GM21423 (cell line): Measurements from ENCODE around the gene TRAPPC8.
"Not testable (repeated sequence)": the region's sequence is repeated elsewhere in the genome, so short reads cannot be mapped to it uniquely, and the experiment has no call there.

Experiments
- ATAC-seq: cut with Tn5 transposase; IDR thresholded peaks from one replicate; pipeline ENCODE4 v1.9.1; 2021; ENCODE audit warnings: mild to moderate bottlenecking, moderate library complexity; ENCODE audit not compliant: unreplicated experiment

TRAPPC8 gene

GRCh38 chr18:31942999-31943877, at the start of gene TRAPPC8:
Gene TRAPPC8, minus strand, starts transcription at chr18:31943128. Its CDS starts 364 bp downstream, at chr18:31942764.
- peak; percentile 81 for ATAC-seq

DNA sequence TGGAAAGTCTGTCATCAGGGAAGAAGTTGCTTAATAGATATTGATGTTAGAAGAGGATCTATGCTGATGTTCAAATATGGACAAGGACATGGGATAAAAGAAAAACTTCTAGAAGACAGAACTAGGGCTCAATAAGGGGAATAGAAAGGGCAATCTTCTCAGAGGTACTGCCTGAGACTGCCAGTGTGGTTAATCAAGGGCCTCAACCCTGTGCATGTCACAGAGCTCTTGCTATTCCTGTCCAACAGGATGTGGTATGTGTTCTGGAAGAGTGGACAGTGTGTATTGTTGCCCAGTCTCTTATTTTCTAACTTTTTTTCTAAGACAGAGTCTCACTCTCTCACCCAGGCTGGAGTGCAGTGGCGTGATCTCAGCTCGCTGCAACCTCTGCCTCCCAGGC, 47.9 kb upstream of the TRAPPC8 start:
- ATAC-seq: peak; percentile 100

GRCh38 chr18:31983976-31984375, 41.0 kb upstream of the TRAPPC8 start:
- no peak for ATAC-seq

DNA sequence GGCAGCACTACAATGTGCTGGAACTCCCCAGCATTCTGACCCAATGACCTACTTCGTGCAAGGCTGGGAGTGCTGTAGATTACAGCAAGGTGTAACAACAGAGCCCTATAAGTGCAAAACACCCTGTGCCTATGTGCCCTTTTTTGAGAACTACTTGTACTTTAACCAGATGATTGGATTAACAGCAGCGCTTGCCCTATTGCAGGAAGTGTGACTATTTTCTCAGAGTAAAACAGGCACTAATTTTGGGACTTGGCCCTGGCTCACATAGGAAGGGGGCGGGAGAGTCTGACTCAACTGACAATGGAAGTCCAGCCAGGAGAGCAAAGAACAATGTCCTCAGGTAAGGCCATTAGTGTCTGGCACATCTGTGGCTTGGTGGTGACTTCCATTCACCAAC, 40.1 kb upstream of the TRAPPC8 start:
- no peak for ATAC-seq

GRCh38 chr18:31980863-31981262, 37.9 kb upstream of the TRAPPC8 start:
- no peak for ATAC-seq

DNA sequence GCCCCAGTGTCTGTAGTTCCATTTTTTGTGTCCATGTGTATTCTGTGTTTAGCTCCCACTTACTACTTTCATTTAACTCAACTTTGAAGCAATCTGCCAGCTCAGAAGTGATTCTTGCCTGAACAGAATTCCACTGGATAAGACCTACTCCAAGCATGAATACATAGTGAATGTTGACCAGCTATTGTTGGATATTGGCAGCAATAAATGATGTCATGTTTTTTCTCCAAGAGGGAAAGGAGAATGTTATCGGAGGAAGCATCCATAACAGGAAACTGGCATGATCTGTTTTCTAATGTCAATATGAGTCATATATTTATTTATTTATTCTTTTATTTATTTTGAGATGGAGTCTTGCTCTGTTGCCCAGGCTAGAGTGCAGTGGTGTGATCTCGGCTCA, 36.8 kb upstream of the TRAPPC8 start:
- no peak for ATAC-seq

DNA sequence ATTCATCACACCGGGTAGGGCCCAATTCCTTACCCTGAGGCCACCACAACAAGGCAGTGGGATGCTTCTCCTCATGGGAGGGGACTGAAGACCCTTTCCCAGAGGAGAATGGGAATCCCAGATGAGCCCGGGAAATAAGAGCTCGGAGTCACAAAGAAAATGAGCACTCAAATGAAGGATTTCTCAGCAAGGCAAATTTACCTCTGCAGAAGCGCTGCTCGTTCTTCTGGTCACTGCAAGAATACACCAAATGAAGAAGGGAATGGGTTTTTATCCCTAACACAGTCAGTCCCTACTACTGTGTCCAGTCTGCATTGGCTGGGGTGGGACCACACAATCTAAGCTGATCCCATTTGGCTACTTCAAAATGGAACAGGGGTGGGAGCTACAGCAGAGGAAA, 35.7 kb upstream of the TRAPPC8 start:
- ATAC-seq: no peak

DNA sequence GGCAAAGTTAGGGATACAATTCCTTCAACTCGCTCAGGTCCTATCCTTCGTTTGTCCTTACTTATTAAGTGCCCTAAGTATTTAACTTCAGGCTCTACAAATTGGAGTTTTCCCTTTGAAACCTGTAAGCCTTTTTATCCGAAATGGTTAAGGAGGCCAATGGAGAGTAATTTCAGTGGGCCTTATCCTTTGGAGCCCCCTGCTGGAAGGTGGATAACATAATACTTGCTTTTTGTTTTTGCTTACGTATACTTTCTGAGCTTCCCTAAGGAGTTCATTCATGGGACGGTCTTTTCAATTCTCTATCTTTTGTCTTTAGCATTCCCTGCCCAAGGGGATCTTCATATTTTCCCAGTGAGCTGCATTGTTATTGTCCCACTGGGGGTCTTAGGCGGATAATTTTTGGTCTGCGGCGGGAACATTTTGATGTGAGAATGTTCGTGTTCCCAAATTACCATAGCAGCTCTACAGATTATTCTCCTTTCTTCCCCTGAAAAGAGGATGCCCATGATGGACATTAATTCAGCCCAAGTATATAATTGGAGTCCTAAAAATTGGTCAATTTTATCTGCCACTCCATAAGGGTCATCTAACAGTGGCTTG, 34.4 kb upstream of the TRAPPC8 start:
- no peak for ATAC-seq

DNA sequence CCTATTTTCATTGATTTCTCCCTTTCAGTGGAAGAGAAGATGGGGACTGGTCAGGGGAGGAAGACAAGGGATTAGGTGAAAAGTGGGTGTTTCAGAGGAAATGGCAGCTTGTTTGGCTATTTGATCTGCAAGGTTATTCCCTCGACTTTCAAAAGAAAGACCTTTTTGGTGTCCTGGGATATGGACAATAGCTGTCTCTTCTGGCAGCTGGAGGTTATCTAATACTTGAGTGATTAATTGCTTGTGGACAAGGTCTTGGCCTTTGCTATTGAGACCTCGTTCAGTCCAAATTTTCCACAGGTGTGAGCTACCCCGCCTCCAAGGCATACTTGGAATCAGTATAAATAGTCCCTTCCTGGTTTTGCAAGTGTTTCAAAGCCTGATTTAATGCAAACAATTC, 33.3 kb upstream of the TRAPPC8 start:
- no peak for ATAC-seq

- no peak for ATAC-seq
Observed at GRCh38 chr18:31973929-31974546, 31.1 kb upstream of the TRAPPC8 start.

DNA sequence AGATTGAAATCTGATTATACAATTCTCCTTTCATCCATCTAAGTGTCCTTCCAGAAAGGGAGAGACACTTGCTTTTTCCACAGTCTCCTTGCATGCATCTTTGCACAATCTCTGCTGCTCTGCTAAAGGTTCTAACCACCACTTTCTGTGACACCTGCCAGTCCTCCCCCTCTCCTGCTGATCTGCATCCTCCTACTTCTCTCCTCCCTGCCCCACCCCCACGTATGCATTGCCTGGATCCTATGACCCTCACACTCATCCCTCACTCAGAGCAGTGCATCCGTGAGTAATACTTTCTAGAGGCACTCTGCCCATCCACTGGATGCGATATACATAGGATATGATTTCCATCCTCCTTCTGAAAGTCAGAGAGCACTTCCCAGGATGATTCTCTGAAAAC, 27.7 kb upstream of the TRAPPC8 start:
- ATAC-seq: no peak

DNA sequence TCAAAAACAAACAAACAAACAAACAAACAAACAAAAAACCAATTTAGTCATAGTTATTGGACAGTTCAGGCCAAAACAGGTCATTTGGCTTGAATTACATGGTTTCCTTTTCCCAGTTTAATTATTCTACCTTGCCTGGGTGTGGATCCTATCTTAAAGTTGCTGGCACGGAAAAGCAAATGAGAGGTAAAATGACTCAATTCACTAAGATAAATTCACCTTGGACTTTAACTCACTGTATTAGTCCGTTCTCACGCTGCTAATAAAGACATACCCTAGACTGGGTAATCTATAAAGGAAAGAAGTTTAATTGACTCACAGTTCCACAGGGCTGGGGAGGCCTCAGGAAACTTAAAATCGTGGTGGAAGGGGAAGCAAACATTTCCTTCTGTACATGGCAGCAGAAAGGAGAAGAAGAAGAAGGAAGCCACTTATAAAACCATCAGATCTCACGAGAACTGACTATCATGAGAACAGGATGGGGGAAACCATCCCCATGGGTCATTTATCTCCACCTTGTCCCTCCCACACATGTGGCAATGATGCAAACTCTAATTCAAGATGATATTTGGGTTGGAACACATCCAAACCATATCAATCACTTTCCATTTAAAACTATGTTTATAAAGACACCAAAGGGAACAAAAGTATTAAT, 22.5 kb upstream of the TRAPPC8 start:
- no peak for ATAC-seq

GRCh38 chr18:31957728-31958127, 14.8 kb upstream of the TRAPPC8 start:
- no peak for ATAC-seq

DNA sequence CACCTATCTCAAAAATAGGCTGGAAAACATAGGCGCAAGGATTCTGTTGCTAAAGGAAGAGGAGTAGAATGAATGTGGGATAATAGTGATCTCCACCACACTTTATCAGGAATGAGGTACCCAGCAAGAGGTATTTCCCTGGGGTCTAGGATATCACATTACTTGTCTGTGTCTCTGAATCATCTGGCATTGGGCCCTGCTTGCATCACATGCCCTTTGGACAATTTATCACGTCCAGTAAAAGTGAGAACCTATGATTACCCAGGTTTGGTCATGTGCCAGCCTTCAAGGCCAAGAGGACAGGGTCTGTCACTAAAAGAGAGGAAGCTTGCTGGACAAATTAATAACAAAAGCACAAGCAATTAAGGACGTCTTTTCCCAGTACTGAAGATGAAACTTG, 11.4 kb upstream of the TRAPPC8 start:
- ATAC-seq: no peak

- not testable (repeated sequence) for ATAC-seq
Observed at GRCh38 chr18:31953699-31954098, 10.8 kb upstream of the TRAPPC8 start.

GRCh38 chr18:31952223-31952622, 9.3 kb upstream of the TRAPPC8 start:
- no peak for ATAC-seq

DNA sequence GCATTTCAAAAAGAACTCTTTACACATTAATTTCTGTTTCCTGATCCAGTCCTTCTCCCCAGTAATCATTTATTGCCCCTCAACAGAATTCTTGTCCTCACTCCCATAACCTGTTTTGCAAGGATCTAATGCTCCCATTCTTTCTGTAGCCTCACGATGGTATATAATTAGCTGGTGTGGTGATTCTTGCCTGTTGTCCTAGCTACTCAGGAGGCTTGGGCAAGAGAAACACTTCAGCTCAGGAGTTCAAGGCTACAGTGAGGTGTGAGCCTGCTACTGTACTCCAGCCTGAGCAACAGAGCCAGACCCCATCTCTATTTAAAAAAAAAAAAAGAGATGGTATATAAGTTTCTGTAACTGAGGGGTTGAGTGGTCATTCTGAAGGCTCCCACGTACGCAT, 7.7 kb upstream of the TRAPPC8 start:
- ATAC-seq: no peak

DNA sequence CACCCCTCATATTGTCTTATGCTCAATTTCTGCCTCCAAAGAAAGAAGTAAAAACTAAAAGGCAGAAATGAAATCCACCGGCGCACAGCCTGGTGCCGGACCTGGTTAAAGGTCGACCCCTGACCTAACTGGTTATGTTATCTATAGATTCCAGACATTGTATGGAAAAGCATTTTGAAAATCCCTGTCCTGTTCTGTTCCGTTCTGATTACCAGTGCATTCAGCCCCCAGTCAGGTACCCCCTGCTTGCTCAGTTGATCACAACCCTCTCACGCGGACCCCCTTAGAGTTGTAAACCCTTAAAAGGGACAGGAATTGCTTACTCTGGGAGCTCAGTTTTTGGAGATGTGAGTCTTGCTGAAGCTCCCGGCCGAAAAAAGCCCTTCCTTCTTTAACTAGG, 5.4 kb upstream of the TRAPPC8 start:
- not testable (repeated sequence) for ATAC-seq

- no peak for ATAC-seq
Observed at GRCh38 chr18:31946305-31947046, 3.5 kb upstream of the TRAPPC8 start.

DNA sequence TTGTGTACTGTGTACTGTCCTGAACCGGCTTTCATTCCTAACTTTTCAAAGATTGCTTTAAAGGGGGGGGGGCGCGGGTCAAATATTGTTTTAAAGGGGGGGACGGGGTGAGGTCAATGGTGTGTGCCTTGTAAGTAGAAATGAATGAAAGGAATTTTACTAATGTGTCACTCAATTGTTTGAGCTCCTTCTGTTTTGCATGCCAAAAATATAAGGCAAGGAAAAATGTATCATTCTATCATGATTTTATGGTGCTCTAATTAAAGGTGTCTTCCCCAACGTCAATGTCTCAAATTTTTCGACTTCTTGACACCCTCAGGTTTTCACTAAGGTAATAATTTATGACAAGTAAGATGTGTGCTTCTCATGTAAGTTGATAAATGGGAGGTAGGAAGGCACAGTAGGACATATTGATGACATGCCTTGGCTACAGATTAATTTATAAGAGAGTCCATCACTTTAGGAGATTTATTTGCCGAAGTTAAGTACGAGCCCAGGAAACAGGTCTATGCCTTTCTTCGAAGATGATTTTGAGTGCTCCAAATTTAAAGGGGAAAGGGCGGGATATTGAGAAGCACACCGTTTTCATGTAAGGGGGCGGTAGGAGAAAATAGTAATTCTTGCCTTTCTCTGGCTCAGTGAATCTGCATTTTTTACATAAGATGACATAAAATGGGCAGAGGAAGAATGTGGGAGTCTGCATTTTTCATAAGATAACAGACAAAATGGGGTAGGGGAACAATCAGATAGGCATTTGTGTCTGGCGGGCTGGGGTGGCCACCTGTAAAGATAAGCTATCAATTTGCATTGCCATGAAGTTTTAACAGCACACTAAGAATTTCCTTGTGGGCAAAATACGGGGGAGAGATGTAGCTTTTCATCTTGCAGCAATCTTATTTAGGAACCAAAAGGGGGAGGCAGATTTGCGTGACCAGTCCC, 1.2 kb upstream of the TRAPPC8 start:
- no peak for ATAC-seq
